ENCODE data around the gene ECT2L. TPM values are rescaled to one million over a fixed set of nuclear protein-coding genes. Genes with fewer than 3 reads are reported as not detected.

ECT2L gene
- total and polyA plus RNA-seq, 2 donors, result 0.05 to 0.21 TPM

DNA sequence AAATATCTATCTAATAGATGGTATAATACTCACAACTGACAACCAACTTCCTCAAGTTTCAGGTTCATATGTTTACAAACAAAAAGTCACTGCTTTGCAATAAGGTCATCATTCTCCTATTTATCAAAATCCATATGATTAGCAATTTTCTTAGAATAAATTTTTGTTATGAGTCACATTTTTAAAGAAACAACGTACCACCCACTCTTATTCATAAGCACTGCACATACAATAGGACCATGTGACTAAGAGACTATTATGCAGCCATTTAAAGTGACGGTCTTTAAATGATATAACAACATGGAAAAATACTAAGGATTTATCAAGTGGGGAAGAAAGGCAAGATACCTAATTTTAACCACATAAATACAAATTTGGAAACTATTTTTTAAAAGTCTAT is 152.1 kb downstream of the ECT2L start:
- Histone ChIP-seq H3K36me3 (ENCODE audit: insufficient read depth) (no peaks in the 10 kb centered on the region), H3K4me1 (ENCODE audit: insufficient read depth) (no peaks in the 10 kb centered on the region), H3K4me3 (ENCODE audit: low read depth, low read length) (no peak overlapping the region), H3K27ac (ENCODE audit: low read depth) (no peak overlapping the region)
- 84% methylated on average over 2 of the region's 2 CpGs for WGBS
- no peak for DNase-seq (ENCODE audit: extremely low spot score)

DNA sequence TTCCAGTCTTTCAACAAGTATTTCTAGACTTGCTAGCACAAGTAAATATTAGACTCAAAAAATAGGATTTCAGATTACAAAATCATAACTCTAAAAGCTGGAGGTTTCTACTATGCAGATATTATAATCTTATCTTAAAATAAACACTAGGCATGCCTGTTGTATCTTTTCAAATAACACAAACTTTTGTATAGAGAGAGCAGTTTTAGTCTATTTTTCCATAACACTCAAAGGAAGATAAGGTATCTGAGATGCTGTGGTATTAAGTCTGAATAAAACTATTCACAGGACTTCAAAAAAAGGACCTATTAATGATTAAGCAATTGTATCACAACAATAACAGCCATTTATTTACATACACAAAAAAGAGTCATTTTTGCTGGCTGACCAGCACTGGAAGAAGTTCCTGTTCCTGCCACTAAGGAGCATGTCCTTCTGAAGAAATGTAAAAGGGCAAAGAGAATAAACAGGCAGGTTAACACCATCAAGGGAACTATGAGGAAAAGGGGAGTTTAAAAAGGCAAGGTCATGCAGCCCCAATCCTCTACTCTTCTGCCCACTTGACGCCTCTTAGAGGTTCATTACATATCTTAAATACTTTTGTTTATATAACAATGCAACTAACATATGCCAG is 152.8 kb downstream of the ECT2L start:
- no peaks in the 10 kb centered on the region for H3K36me3 ChIP-seq (ENCODE audit: insufficient read depth)
- H3K4me3 ChIP-seq (ENCODE audit: low read depth, low read length), result no peak overlapping the region
- no peak overlapping the region for H3K27ac ChIP-seq (ENCODE audit: low read depth)
- DNase-seq (ENCODE audit: extremely low spot score), result no peak
- H3K4me1 ChIP-seq (ENCODE audit: insufficient read depth), result no peaks in the 10 kb centered on the region
- 75% methylated on average over 1 of the region's 1 CpG for WGBS

DNA sequence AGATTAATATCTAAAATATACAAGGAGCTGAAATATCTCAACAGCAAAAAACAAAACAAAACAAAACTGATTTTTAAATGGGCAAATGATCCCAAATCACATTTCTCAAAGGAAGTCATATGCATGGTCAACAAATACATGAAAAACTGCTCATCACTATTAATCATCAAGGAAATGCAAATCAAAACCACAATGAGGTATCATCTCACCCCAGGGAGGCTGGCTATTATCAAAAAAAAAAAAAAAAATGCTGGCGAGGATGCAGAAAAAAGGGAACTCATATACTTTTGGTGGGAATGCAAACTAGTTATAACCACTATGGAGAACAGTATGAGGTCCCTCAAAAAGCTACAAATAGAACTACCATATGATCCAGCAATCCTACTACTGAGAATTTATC is 157.6 kb downstream of the ECT2L start:
- H3K27ac ChIP-seq (ENCODE audit: low read depth), result no peak overlapping the region
- 39% methylated on average over 1 of the region's 1 CpG for WGBS
- peaks cover 3% of the 10 kb centered on the region for H3K4me1 ChIP-seq (ENCODE audit: insufficient read depth)
- DNase-seq (ENCODE audit: extremely low spot score), result no peak
- H3K36me3 ChIP-seq (ENCODE audit: insufficient read depth), result no peaks in the 10 kb centered on the region
- H3K4me3 ChIP-seq (ENCODE audit: low read depth, low read length), result no peak overlapping the region

Other genes with a start within 250 kb of the ECT2L start
- 18.3 TPM for gene CCDC28A, start 22.3 kb upstream of the ECT2L start, total RNA-seq
- 23.3 TPM for gene CCDC28A, start 22.3 kb upstream of the ECT2L start, polyA plus RNA-seq
- gene REPS1, start 192.2 kb downstream of the ECT2L start, total RNA-seq, result 96.8 TPM
- 26.6 TPM for gene REPS1, start 192.2 kb downstream of the ECT2L start, polyA plus RNA-seq
- 33.8 TPM for gene ABRACL, start 232.7 kb downstream of the ECT2L start, total RNA-seq
- 30.2 TPM for gene ABRACL, start 232.7 kb downstream of the ECT2L start, polyA plus RNA-seq

Measured in urinary bladder (tissue), 4 donors.